Cardiac fibroblast (primary cell): ENCODE results near the gene ZRANB1.

Source experiments
- DNase-seq, 2 donors: peaks; one replicate each; pipeline versions ENCODE4 v3.0.0 to v3.0.0-alpha.2; 2010; ENCODE audit warnings: low read depth in 2 of 2
- H3K4me3 ChIP-seq, 2 donors: replicated peaks in 1 of 2; 1 replicate in 1 of 2; 2 replicates in 1 of 2; pipeline ENCODE4 v1.5.1; 2011; ENCODE audit warnings: low read depth in 2 of 2, low read length in 2 of 2, mild to moderate bottlenecking in 2 of 2, moderate library complexity in 1 of 2
- TF ChIP-seq, protein P1 (sequence below): IDR thresholded peaks from one replicate; pipeline ENCODE4 v1.5.1; 2011; ENCODE audit warnings: low read depth, mild to moderate bottlenecking, low read length, inconsistent platforms

ZRANB1 gene

DNA sequence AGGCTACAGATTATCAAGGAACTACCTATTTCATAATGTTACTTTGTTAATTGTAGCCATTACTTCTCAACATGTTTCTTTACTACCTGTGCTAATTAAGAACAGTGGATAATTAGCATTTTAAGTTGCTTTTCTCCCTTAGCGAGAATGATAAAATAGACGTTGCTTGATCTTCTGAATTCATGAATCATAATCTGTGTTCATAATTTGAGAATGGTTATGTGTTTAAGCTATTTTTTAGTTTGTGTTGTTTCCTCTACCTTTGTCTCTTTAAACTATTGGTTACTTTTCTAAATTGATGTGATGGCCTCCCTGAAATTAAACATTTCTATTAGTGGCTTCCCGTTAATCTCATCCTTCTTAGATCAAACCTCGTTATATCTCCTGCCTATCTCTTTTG, at the start of gene ZRANB1:
ZRANB1 (plus strand) TSS at position 301 of the 400 bp plus-strand sequence. CDS start 371 bp downstream, outside the sequence.
- TF ChIP-seq, protein P1, sequence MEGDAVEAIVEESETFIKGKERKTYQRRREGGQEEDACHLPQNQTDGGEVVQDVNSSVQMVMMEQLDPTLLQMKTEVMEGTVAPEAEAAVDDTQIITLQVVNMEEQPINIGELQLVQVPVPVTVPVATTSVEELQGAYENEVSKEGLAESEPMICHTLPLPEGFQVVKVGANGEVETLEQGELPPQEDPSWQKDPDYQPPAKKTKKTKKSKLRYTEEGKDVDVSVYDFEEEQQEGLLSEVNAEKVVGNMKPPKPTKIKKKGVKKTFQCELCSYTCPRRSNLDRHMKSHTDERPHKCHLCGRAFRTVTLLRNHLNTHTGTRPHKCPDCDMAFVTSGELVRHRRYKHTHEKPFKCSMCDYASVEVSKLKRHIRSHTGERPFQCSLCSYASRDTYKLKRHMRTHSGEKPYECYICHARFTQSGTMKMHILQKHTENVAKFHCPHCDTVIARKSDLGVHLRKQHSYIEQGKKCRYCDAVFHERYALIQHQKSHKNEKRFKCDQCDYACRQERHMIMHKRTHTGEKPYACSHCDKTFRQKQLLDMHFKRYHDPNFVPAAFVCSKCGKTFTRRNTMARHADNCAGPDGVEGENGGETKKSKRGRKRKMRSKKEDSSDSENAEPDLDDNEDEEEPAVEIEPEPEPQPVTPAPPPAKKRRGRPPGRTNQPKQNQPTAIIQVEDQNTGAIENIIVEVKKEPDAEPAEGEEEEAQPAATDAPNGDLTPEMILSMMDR, result no peak
- no peak within 1 kb of the TSS for H3K4me3 ChIP-seq

DNA sequence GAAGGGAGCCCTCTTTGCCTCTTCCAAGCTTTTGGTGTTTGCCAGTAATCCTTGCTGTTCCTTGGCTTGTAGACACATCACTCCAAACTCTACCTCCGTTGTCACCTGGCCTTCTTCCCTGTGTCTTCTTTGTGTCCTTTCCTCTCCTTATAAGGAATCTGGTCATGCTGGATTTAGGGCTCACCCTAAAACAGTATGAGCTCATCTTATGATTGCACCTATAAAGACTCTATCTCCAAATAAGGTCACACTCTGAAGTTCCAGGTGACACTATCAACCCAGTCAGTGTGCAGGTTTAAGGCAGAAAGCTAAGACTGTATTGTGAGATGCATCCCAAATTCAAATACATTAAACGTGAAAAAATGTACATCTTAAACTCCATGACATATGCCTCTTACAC, 49.0 kb upstream of the ZRANB1 start:
- TF ChIP-seq, protein P1, result no peak
- no peak for DNase-seq
- H3K4me3 ChIP-seq, result no peak overlapping the region

More for the DNA sequence above, at the start of gene ZRANB1:
- DNase-seq, result no peak

DNA sequence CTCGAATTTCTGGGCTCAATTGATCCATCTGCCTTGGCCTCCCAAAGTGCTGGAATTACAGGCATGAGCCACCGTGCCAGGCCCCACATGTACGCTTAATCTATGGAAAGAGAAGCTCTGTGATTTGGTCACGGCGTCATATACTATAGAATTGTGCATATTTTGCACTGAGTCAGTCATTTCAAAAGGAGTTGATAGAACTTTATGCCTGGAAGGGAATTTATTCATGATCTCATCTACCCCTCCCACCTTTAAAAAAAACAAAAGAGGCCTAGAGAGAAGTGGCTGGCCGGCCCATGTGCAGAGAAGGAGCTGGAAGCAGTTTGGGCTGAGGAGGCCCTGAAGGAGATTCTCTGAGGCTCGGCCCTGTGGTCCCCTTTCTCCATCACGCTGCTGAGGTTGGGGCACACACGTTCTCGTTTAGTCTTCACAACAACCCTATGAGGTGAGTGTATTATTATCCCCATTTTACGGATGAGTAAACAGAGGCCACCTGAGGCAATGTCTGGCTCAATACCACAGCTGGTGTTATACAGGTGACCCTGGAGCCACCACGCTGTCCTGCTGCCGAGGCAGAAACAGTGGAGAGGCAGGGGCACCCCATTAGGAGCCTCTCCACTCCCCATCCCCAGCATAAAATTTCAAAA, 47.2 kb upstream of the ZRANB1 start:
- H3K4me3 ChIP-seq, result no peak overlapping the region
- DNase-seq, result no peak
- TF ChIP-seq, protein P1, result no peak

DNA sequence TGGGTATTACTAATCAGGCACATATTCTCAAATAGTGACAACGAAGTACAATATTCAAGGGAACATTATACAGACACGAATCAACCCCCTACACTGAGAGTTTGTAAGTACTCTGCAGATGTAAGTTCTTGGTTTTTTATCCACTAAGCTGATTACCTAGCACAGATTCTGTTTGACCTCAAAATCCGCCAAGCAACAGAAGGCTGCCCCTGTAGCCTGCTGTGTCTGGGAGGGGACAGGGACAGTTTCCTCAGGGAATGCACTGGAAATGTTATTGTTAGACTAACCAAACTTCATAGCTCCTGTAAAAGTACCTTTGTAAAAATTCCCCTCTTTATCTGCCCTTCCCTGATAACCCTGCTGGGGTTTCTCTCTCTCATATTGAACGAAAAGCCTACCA, 45.2 kb upstream of the ZRANB1 start:
- no peak overlapping the region for H3K4me3 ChIP-seq
- no peak for DNase-seq
- TF ChIP-seq, protein P1, result no peak

DNA sequence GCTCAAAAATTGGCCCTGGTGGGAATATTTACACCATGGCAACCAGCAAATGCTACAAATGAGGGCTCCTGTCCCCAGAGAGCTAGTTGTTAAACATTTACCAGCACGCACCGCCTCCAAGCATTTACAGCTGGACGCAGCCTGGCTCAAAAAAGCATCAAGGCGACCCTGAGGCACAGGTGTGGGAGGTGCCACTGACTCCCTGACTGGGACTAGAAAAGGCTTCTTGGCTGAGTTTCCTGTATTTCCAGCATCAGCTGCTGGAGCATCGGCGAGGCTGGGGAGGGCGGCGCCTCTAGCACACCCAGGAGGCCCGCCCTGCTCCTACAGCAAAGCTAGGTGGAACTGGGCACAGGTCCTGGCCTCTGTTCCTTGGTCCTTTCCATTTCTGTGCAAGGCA, 43.5 kb upstream of the ZRANB1 start:
- no peak overlapping the region for H3K4me3 ChIP-seq
- no peak for DNase-seq
- TF ChIP-seq, protein P1, result no peak

DNA sequence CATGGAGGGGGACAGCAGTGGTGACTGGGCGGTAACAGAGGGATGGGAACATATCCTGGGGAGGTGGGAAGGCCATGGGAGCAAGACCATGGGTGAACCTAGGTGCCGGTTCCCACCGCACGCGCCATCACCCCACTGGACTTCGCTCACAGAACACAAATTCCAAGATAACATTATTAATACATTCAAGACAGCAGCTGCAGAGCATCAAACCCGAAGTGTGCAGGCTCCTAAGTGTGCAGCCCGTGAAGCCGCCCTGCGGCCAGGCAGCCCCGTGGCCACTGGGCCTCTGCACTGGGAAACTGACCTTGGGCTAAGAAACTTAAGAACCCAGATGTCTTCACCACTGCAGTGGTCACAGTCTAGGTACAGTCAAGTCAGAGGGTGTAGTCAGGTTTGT, 42.8 kb upstream of the ZRANB1 start:
- no peak overlapping the region for H3K4me3 ChIP-seq
- DNase-seq, result no peak
- TF ChIP-seq, protein P1, result no peak

DNA sequence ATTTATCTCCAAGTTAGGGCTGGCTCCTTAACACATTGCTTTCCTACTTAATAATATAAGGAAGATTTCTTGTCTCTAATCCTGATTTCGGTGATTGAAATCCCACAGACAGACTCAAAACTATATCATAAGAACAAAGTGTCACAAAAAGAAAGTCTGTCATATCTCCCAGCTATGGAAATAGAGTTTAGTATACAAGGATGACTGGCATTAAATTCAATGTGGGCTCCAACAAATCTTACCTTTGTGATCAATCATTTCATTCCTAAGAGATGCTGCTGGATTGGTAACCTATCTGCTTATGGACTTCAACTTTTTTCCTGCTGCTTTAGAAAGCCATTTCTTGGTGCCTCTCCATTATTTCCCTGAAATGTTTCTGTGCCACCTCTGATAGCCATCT, 39.5 kb upstream of the ZRANB1 start:
- TF ChIP-seq, protein P1, result no peak
- DNase-seq, result no peak
- H3K4me3 ChIP-seq, result no peak overlapping the region
